Stimulated activated CD4-positive, alpha-beta T cell treated with anti-CD3 and anti-CD28 coated beads, Interleukin-1b, Interleukin-23, amount 100 ng/mL, for 48 hours (primary cell): ENCODE data around the gene PLA2G12A.
A peak's percentile ranks its signal among the peaks of the same experiment; 100 is the strongest.

Experiments
- DNase-seq: peaks from one replicate; pipeline ENCODE4 v3.0.0-alpha.2; 2020

Gene PLA2G12A

GRCh38 chr4:109729718-109730618 lies at the start of gene PLA2G12A:
PLA2G12A (minus strand) TSS chr4:109730070; CDS start chr4:109729809, 261 bp downstream.
- peak; percentile 72 for DNase-seq

- no peak for DNase-seq
These were observed 35.0 kb upstream of the PLA2G12A start for GRCh38 chr4:109764789-109765402.

GRCh38 chr4:109764376-109764775 lies 34.5 kb upstream of the PLA2G12A start:
- no peak for DNase-seq

- DNase-seq, result no peak
These were observed 30.8 kb upstream of the PLA2G12A start for GRCh38 chr4:109760682-109761081.

GRCh38 chr4:109755656-109756055 lies 25.8 kb upstream of the PLA2G12A start:
- no peak for DNase-seq

GRCh38 chr4:109754093-109754857 lies 24.4 kb upstream of the PLA2G12A start:
- no peak for DNase-seq

- DNase-seq, result no peak
These were observed 22.7 kb upstream of the PLA2G12A start for GRCh38 chr4:109752525-109752924.

GRCh38 chr4:109751852-109752251 lies 22.0 kb upstream of the PLA2G12A start:
- no peak for DNase-seq

GRCh38 chr4:109750652-109751244 lies 20.9 kb upstream of the PLA2G12A start:
- no peak for DNase-seq

- no peak for DNase-seq
These were observed 19.7 kb upstream of the PLA2G12A start for GRCh38 chr4:109749388-109750082.

- no peak for DNase-seq
These were observed 18.2 kb upstream of the PLA2G12A start for GRCh38 chr4:109748114-109748513.

- DNase-seq, result no peak
These were observed 16.9 kb upstream of the PLA2G12A start for GRCh38 chr4:109746728-109747127.

- no peak for DNase-seq
These were observed 16.0 kb upstream of the PLA2G12A start for GRCh38 chr4:109745830-109746229.

GRCh38 chr4:109739547-109739946 lies 9.7 kb upstream of the PLA2G12A start:
- no peak for DNase-seq

GRCh38 chr4:109738104-109738872 lies 8.4 kb upstream of the PLA2G12A start:
- DNase-seq, result no peak

- no peak for DNase-seq
These were observed 5.9 kb upstream of the PLA2G12A start for GRCh38 chr4:109735566-109736365.

- DNase-seq, result no peak
These were observed 3.9 kb upstream of the PLA2G12A start for GRCh38 chr4:109733728-109734127.

- DNase-seq, result no peak
These were observed 1.0 kb upstream of the PLA2G12A start for GRCh38 chr4:109730619-109731545.

- DNase-seq, result peak; percentile 34
These were observed 653 bp downstream of the PLA2G12A start for GRCh38 chr4:109729117-109729717.
